NCI-H1694 treated with DMSO at 0.1 percent for 48 hours (cell line): Measurements from ENCODE around the gene PEAK1.
"Not testable (repeated sequence)": the region's sequence is repeated elsewhere in the genome, so short reads cannot be mapped to it uniquely, and the experiment has no call there.

ENCODE experiments used
- DNase-seq: peaks from one replicate; lab custom pipeline; 2025; lab: John Stamatoyannopoulos, UW

Gene PEAK1

GRCh38 chr15:77305953-77306352 is 114.0 kb downstream of the PEAK1 start:
- DNase-seq, result no peak

- no peak for DNase-seq
These were observed 123.0 kb downstream of the PEAK1 start for GRCh38 chr15:77296773-77297337.

DNA sequence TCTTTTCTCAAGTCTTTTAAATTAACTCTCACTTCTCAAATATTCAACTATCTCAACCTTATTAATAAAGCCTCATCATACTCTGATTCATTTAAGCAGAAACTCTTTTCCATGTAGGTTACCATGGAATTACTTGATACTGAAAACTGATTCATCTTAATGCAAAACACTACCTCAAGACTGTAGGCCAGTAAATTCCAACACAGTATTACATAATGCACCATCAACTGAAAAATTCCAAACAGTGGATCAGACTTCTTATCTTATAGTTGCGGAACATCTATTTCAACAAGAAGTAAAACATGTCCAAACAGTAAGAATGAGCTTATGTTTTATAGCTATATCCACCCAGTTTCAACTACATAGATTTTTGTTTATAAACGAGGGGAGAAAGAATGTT is 124.5 kb downstream of the PEAK1 start:
- DNase-seq, result no peak

DNA sequence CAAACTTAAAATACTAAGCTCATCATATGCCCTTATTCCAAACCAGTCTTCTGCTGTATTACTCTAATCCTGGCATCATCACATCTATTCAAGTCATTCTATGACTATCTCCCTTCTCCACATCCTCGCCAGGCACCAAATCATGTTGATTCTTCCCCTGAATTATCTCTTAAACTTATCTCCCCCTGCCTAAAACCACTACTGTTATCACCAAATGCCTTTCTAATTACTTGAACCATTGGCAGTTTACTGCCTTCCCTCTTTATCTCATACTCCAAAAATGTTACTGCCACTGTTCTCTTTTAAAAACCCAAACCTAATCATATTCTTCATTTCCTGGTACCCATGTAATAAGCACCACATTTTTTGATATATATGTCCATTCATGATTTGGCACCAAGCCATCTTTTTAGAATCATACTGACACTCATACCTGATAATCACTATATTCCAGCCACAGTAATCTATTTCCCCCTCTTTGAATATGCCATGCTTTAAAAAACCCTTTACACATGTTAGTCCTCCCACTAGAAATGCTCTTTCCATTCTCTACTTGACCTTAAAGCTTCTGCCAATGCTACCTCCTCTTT is 126.8 kb downstream of the PEAK1 start:
- DNase-seq, result no peak

DNA sequence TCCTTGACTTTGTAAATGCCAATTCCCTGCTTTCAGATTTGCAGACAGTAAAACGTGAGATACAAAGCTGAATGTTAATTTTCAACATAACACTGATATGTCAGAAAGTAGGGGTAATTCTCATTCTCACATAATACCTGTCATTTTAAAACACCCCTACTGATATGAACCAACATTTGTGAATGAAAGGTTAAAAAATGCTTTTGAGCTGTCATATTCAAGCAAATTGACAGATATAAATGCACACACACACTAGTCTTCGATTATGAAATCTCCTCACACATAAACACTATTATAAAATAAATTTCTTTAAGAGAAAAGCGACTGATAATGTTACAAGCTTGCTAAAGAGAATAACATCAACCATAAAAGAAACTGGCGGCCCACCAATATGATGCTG is 128.8 kb downstream of the PEAK1 start:
- DNase-seq, result no peak

- no peak for DNase-seq
These were observed 132.5 kb downstream of the PEAK1 start for GRCh38 chr15:77287385-77287784.

DNA sequence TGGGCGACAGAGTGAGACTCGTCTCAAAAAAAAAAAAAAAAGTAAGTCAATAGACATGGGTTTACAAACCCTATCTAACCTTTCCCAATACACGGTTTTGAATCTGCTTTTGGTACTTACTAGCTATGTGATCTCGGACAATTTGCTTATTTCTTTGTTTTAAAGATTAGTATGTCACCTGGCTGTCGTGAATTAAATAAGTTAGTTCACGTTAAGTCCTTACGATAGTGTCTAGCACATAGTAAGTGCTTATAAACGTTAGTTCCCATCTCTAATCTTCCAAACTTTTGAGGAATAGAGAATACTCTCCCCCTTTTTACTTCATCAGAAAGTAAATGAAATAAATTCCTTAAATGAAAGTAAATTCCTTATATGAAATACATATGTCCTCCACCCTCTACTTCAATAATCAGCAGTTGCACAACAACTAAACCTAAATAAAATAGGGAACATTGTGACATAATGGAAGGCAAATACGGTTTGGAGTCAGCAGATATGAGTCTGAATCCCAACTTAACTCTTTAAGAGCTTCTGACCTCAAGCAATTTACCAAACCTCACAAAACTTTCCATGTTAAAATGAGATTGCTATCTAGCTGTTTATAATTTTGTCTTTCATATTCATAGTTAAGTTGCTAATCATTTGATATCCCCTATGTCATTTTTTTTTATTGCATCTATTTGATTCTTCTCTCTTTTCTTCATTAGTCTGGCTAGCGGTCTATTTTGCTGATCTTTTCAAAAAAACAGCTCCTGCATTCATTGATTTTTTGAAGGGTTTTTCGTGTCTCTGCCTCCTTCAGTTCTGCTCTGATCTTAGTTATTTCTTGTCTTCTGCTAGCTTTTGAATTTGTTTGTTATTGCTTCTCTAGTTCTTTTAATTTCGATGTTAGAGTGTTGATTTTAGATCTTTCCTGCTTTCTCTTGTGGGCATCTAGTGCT is 134.6 kb downstream of the PEAK1 start:
- DNase-seq, result no peak

- no peak for DNase-seq
These were observed 137.6 kb downstream of the PEAK1 start for GRCh38 chr15:77282333-77282732.

DNA sequence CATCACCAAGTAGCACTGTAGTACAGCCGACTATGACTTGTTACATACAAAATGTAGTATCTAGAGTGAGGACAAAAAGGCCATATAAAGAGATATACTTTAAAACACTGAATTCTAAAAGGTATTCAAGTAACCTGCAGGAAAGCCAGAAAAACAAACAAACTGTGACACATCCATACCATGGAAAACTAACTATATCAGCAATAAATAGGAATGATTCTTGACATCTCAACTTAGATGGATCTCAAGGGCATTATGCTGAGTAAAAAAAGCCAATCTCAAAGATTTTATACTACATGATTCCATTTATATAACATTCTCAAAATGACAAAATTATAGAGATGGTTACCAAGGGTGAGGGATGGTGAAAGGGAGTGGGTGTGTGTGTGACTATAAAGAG is 143.0 kb downstream of the PEAK1 start:
- DNase-seq, result no peak

- DNase-seq, result no peak
These were observed 143.8 kb downstream of the PEAK1 start for GRCh38 chr15:77276096-77276495.

DNA sequence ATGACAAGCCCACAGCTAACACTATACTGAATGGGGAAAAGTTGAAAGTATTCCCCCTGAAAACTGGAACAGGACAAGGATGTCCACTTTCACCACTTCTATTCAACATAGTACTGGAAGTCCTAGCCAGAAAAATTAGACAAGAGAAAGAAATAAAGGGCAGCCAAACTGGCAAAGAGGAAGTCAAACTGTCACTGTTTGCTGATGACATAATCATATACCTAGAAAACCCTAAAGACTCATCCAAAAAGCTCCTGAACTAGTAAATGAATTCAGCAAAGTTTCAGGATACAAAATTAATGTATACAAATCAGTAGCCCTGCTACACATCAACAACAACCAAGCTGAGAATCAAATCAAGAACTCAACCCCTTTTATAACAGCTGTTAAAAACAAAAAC is 146.8 kb downstream of the PEAK1 start:
- not testable (repeated sequence) for DNase-seq

DNA sequence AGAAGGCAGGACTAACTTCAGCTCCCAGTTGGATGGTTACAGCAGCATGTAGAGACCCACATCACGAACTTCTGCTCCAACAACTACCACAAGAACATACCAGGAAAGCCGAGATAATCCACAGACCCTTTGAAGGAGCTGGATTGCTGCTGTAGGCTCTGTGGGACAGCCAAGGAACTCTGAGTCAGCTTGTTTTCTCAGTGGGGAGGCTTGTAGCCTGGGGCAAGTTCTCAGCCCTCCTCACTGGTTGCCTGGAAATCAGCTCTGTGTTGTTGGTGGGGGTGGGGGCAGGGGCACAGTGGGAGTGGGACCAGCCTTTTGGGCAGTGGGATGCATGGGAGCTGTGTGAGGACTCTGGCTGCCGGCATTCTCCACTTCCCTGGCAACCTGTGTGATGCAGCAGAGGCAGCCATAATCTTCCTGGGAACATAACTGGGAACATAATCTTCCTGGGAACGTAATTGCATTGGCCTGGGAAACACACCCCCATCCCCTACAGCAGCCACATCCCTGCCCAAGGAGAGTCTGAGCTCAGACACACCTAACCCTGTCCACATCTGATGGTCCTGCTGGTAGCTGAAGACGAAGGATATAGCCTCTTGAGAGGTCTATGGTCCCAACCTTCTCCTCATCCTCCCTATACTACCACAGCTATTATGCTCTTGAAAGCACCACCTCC is 153.1 kb downstream of the PEAK1 start:
- DNase-seq, result no peak

DNA sequence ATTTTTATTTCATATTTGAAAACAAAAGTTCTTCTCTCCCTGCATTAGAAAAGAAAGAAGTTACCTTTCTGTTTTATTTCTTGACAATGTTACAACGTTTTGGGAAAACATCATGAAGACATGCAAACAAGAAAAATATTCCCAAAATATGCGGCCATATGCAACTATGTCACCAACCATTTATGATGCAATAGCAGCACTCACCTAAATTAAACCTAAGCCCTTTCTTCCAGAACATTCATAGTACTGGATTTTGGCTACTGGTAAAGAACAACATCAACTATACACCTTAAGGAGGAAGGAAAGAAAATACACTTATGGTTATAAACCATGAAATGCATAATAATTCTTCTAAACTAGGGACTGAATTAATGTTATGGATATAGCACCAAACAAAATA is 164.5 kb downstream of the PEAK1 start:
- DNase-seq, result no peak

DNA sequence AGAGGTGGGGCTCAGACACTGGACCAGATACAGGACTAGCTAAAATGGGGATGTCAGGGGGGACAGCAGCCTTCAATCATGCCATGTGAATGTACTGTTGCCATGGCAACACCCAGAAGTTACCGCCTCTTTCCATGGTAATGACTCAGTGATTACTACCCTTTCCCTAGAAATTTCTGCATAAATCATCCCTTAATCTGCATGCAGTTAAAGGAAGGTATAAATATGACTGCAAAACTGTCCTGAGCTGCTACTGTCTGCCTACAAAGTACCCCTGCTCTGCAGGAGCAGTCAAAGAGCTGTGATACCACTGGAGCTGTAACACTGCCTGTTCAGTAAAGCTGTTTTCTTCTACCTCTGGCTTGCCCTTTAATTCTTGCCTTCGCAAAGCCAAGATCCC is 168.2 kb downstream of the PEAK1 start:
- DNase-seq, result no peak

GRCh38 chr15:77247116-77247515 is 172.8 kb downstream of the PEAK1 start:
- DNase-seq, result no peak

- DNase-seq, result no peak
These were observed 176.0 kb downstream of the PEAK1 start for GRCh38 chr15:77243716-77244401.

GRCh38 chr15:77243135-77243534 is 176.8 kb downstream of the PEAK1 start:
- DNase-seq, result no peak

- DNase-seq, result no peak
These were observed 179.9 kb downstream of the PEAK1 start for GRCh38 chr15:77239882-77240608.

- no peak for DNase-seq
These were observed 184.3 kb downstream of the PEAK1 start for GRCh38 chr15:77235566-77235965.

- no peak for DNase-seq
These were observed 191.1 kb downstream of the PEAK1 start for GRCh38 chr15:77228828-77229227.

- DNase-seq, result no peak
These were observed 193.3 kb downstream of the PEAK1 start for GRCh38 chr15:77226652-77227051.
